SK-N-SH treated with all-trans-retinoic acid at 6 μM for 48 hours (cell line): ENCODE data around the gene GLRA2.
A peak's percentile ranks its signal among the peaks of the same experiment; 100 is the strongest.

ENCODE experiments used
- ATAC-seq: fragments of 200-7000 bp; cut with Tn5 transposase; 3 replicates; pipeline ENCODE4 v1.9.1; 2020; ENCODE audit warnings: mild to moderate bottlenecking, moderate library complexity
- CREB5 ChIP-seq: fragments of 250-450 bp; sonication (Bioruptor Pico); IDR thresholded peaks from 2 replicates; pipeline ENCODE4 v1.5.1; 2020; ENCODE audit warnings: low read depth, mild to moderate bottlenecking, moderate library complexity
- CSDC2 ChIP-seq: fragments of 250-450 bp; sonication (Bioruptor Pico); IDR thresholded peaks from 2 replicates; pipeline ENCODE4 v1.5.0; 2020; ENCODE audit warnings: mild to moderate bottlenecking, moderate library complexity
- ESRRG ChIP-seq: fragments of 250-450 bp; sonication (Bioruptor Pico); IDR thresholded peaks from 2 replicates; pipeline ENCODE4 v1.6.1; 2021; ENCODE audit warnings: mild to moderate bottlenecking
- GLIS3 ChIP-seq: fragments of 250-450 bp; sonication (Bioruptor Pico); IDR thresholded peaks from 2 replicates; pipeline ENCODE4 v1.5.0; 2020; ENCODE audit warnings: mild to moderate bottlenecking, moderate library complexity
- OSR1 ChIP-seq: fragments of 250-450 bp; sonication (Bioruptor Pico); IDR thresholded peaks from 2 replicates; pipeline ENCODE4 v1.8.0; 2022; ENCODE audit warnings: moderate library complexity, mild to moderate bottlenecking, inconsistent platforms
- PATZ1 ChIP-seq: fragments of 250-450 bp; sonication (Bioruptor Pico); IDR thresholded peaks from 2 replicates; pipeline ENCODE4 v1.8.0; 2020; ENCODE audit warnings: mild to moderate bottlenecking, moderate library complexity, borderline replicate concordance
- POU6F1 ChIP-seq: fragments of 250-450 bp; sonication (Bioruptor Pico); IDR thresholded peaks from 2 replicates; pipeline ENCODE4 v1.8.0; 2021; ENCODE audit warnings: low read depth, mild to moderate bottlenecking, moderate library complexity, borderline replicate concordance
- RARB ChIP-seq: fragments of 250-450 bp; sonication (Bioruptor Pico); IDR thresholded peaks from 2 replicates; pipeline ENCODE4 v1.8.0; 2021; ENCODE audit warnings: mild to moderate bottlenecking, moderate library complexity
- TCF4 ChIP-seq: fragments of 250-450 bp; sonication (Bioruptor Pico); IDR thresholded peaks from 2 replicates; pipeline ENCODE4 v1.8.0; 2021; ENCODE audit warnings: mild to moderate bottlenecking, moderate library complexity, borderline replicate concordance
- TOX ChIP-seq: fragments of 250-450 bp; sonication (Bioruptor Pico); IDR thresholded peaks from 2 replicates; pipeline ENCODE4 v1.8.0; 2021; ENCODE audit warnings: mild to moderate bottlenecking, moderate library complexity, borderline replicate concordance
- TSHZ2 ChIP-seq: fragments of 250-450 bp; sonication (Bioruptor Pico); IDR thresholded peaks from 2 replicates; pipeline ENCODE4 v1.5.0; 2020; ENCODE audit warnings: mild to moderate bottlenecking, moderate library complexity
- ZC3H10 ChIP-seq: fragments of 250-450 bp; sonication (Bioruptor Pico); IDR thresholded peaks from 2 replicates; pipeline ENCODE4 v1.5.1; 2021; ENCODE audit warnings: mild to moderate bottlenecking, moderate library complexity
- ZFP30 ChIP-seq: fragments of 450-650 bp; formaldehyde crosslinking; IDR thresholded peaks from 2 replicates; pipeline ENCODE4 v1.5.0; 2022; ENCODE audit warnings: mild to moderate bottlenecking, moderate library complexity
- ZNF565 ChIP-seq: fragments of 450-650 bp; formaldehyde crosslinking; conservative IDR thresholded peaks from 2 replicates; pipeline ENCODE4 v1.5.0; 2020; ENCODE audit warnings: low read depth, mild to moderate bottlenecking, moderate library complexity
- ZNF70 ChIP-seq: fragments of 450-650 bp; formaldehyde crosslinking; IDR thresholded peaks from 2 replicates; pipeline ENCODE4 v1.5.0; 2020; ENCODE audit warnings: mild to moderate bottlenecking, moderate library complexity
- ZNF8 ChIP-seq: fragments of 450-650 bp; formaldehyde crosslinking; IDR thresholded peaks from 2 replicates; pipeline ENCODE4 v1.5.0; 2020; ENCODE audit warnings: mild to moderate bottlenecking, moderate library complexity

GLRA2 gene

GRCh38 chrX:14758029-14758491, 228.7 kb downstream of the GLRA2 start:
- no peak for ATAC-seq
- no peak for TF ChIP-seq CSDC2 (CRISPR knock-in tag)
- TF ChIP-seq POU6F1 (CRISPR knock-in tag): no peak
- no peak for TF ChIP-seq ZNF8 (CRISPR knock-in tag)
- no peak for TF ChIP-seq ESRRG (CRISPR knock-in tag)
- TF ChIP-seq ZFP30: no peak

GRCh38 chrX:14775416-14775815, 246.1 kb downstream of the GLRA2 start:
- no peak for TF ChIP-seq TCF4 (CRISPR knock-in tag)
- no peak for TF ChIP-seq ZNF8 (CRISPR knock-in tag)
- no peak for TF ChIP-seq ZNF70 (CRISPR knock-in tag)
- TF ChIP-seq PATZ1 (CRISPR knock-in tag): no peak
- no peak for TF ChIP-seq CREB5 (CRISPR knock-in tag)
- no peak for TF ChIP-seq ESRRG (CRISPR knock-in tag)
- no peak for TF ChIP-seq RARB
- TF ChIP-seq ZNF565: no peak
- no peak for TF ChIP-seq ZC3H10 (CRISPR knock-in tag)
- TF ChIP-seq, all 23 proteins: peak for 0
- no peak for ATAC-seq

GRCh38 chrX:14776901-14777300, 247.6 kb downstream of the GLRA2 start:
- TF ChIP-seq TOX (CRISPR knock-in tag) (no peak), TSHZ2 (no peak)
- TF ChIP-seq, all 23 proteins: peak for 0
- ATAC-seq: no peak; the same call in 2 of the 3 replicates

- TF ChIP-seq POU6F1 (CRISPR knock-in tag) (no peak), ZNF70 (CRISPR knock-in tag) (no peak), ZNF8 (CRISPR knock-in tag) (no peak), PATZ1 (CRISPR knock-in tag) (no peak), OSR1 (CRISPR knock-in tag) (no peak), CSDC2 (CRISPR knock-in tag) (no peak), ZFP30 (no peak), CREB5 (CRISPR knock-in tag) (no peak), GLIS3 (no peak)
- peak; percentile 44 for ATAC-seq
These were observed 248.2 kb downstream of the GLRA2 start for GRCh38 chrX:14777525-14777924.
